Liver (tissue), 9 donors: ENCODE results near the gene ABHD2. TPM values are rescaled to one million over a fixed set of nuclear protein-coding genes. Genes with fewer than 3 reads are reported as not detected.

ENCODE experiments used
- DNase-seq: peaks from one replicate; pipeline ENCODE4 v3.0.0-alpha.2; 2017; ENCODE audit warnings: low spot score
- H3K27ac ChIP-seq, 2 donors: one replicate each; pipeline ENCODE4 v1.7.0; 2013; ENCODE audit warnings: inconsistent platforms in 2 of 2, low read length in 2 of 2, control low read depth in 1 of 2, low read depth in 1 of 2, mild to moderate bottlenecking in 1 of 2
- H3K27me3 ChIP-seq, 4 donors: one replicate each; pipeline versions ENCODE4 v1.6.1 to v1.7.0; 2013; ENCODE audit warnings: low read length in 3 of 4, inconsistent platforms in 1 of 4, mild to moderate bottlenecking in 1 of 4, moderate library complexity in 1 of 4; ENCODE audit not compliant: control insufficient read depth in 4 of 4, insufficient read depth in 4 of 4
- H3K36me3 ChIP-seq, 4 donors: one replicate each; pipeline versions ENCODE4 v1.6.1 to v1.7.0; 2013; ENCODE audit warnings: low read length in 3 of 4, mild to moderate bottlenecking in 3 of 4, low read depth in 1 of 4, moderate library complexity in 1 of 4; ENCODE audit not compliant: control insufficient read depth in 4 of 4, insufficient read depth in 3 of 4
- H3K4me1 ChIP-seq, 4 donors: one replicate each; pipeline versions ENCODE4 v1.6.1 to v1.7.0; 2013; ENCODE audit warnings: low read length in 3 of 4, mild to moderate bottlenecking in 3 of 4, moderate library complexity in 1 of 4; ENCODE audit not compliant: control insufficient read depth in 4 of 4, insufficient read depth in 4 of 4
- H3K4me3 ChIP-seq, 3 donors: one replicate each; pipeline versions ENCODE4 v1.6.1 to v1.7.0; 2013; ENCODE audit warnings: low read length in 3 of 3, control low read depth in 1 of 3, low read depth in 1 of 3, mild to moderate bottlenecking in 1 of 3
- H3K9ac ChIP-seq, 2 donors: one replicate each; pipeline ENCODE4 v1.7.0; 2013; ENCODE audit warnings: low read length in 2 of 2, mild to moderate bottlenecking in 2 of 2, moderate library complexity in 2 of 2, control low read depth in 1 of 2, low read depth in 1 of 2
- H3K9me3 ChIP-seq, 4 donors: one replicate each; pipeline versions ENCODE4 v1.6.1 to v1.7.0; 2013; ENCODE audit warnings: low read length in 3 of 4; ENCODE audit not compliant: control insufficient read depth in 4 of 4
- EGR1 ChIP-seq, 2 donors: IDR thresholded peaks; 2 replicates each; pipeline ENCODE4 v1.6.1; 2016 to 2018; ENCODE audit warnings: antibody characterized with exemption in 2 of 2, low read depth in 2 of 2
- FOXA2 ChIP-seq: IDR thresholded peaks from 2 replicates; pipeline ENCODE4 v1.6.1; 2016; ENCODE audit warnings: antibody characterized with exemption
- GABPA ChIP-seq, 2 donors: IDR thresholded peaks in 1 of 2; conservative IDR thresholded peaks in 1 of 2; 2 replicates each; pipeline ENCODE4 v1.6.1; 2016; ENCODE audit warnings: antibody characterized with exemption in 2 of 2, mild to moderate bottlenecking in 1 of 2, moderate library complexity in 1 of 2
- HNF4G ChIP-seq: IDR thresholded peaks from 2 replicates; pipeline ENCODE4 v1.6.1; 2016; ENCODE audit warnings: antibody characterized with exemption
- RAD21 ChIP-seq, 2 donors: IDR thresholded peaks; 2 replicates each; pipeline ENCODE4 v1.6.1; 2016; ENCODE audit warnings: antibody characterized with exemption in 2 of 2, mild to moderate bottlenecking in 2 of 2
- RXRA ChIP-seq, 2 donors: IDR thresholded peaks; 2 replicates each; pipeline ENCODE4 v1.6.1; 2017 to 2018; ENCODE audit warnings: antibody characterized with exemption in 2 of 2, mild to moderate bottlenecking in 1 of 2
- SP1 ChIP-seq: IDR thresholded peaks from 2 replicates; pipeline ENCODE4 v1.6.1; 2018; ENCODE audit warnings: antibody characterized with exemption, mild to moderate bottlenecking
- TAF1 ChIP-seq: conservative IDR thresholded peaks from 2 replicates; pipeline ENCODE4 v1.6.1; 2016; ENCODE audit warnings: antibody characterized with exemption, mild to moderate bottlenecking
- YY1 ChIP-seq: IDR thresholded peaks from 2 replicates; pipeline ENCODE4 v1.6.1; 2016; ENCODE audit warnings: antibody characterized with exemption, mild to moderate bottlenecking
- WGBS: extraction: QIAGEN DNeasy Blood & Tissue Kit; methylation state at CpG from one replicate; pipeline ENCODE4 v1.1.7; 2013; 5-methylcytosine and 5-hydroxymethylcytosine counted together
- polyA plus RNA-seq, 2 donors: library from polyadenylated mRNA; stranded (reverse) in 1 of 2; unstranded in 1 of 2; fragments of 200-250 nt in 1 of 2; fragments of >200 nt in 1 of 2; fragmentation: Nextera tagmentation in 1 of 2; extraction: Ambion mirVana in 1 of 2; gene quantifications; one replicate each; pipeline versions ENCODE4 v1.2.1 to v1.2.3, GENCODE V29; 2013 to 2015
- total RNA-seq, 2 donors: library from RNA; depleted of rRNA; stranded (reverse); fragments of >200 nt; gene quantifications; one replicate each; pipeline ENCODE4 v1.2.3, GENCODE V29; 2014
- TF ChIP-seq, protein P1 (sequence below): IDR thresholded peaks from 2 replicates; pipeline ENCODE4 v1.6.1; 2016; ENCODE audit warnings: antibody characterized with exemption, mild to moderate bottlenecking
- TF ChIP-seq, protein P2 (sequence below): IDR thresholded peaks from 2 replicates; pipeline ENCODE4 v1.6.1; 2016; ENCODE audit warnings: antibody characterized with exemption
- TF ChIP-seq, protein P3 (sequence below): fragments of 150-350 bp; IDR thresholded peaks from 2 replicates; pipeline ENCODE4 v1.5.1; 2017; ENCODE audit warnings: improper control_type of control experiment, low read depth, low read length; ENCODE audit not compliant: missing input control
- TF ChIP-seq, protein P4 (sequence below): IDR thresholded peaks from 2 replicates; pipeline ENCODE4 v1.6.1; 2016; ENCODE audit warnings: antibody characterized with exemption
- donor health status: healthy.
- donor health status: healthy.
- donor health status: healthy.
- donor health status: healthy.
- donor health status: healthy.

Gene ABHD2
- total and polyA plus RNA-seq, 4 donors = 34.6 to 663 (median 65.1) TPM

DNA sequence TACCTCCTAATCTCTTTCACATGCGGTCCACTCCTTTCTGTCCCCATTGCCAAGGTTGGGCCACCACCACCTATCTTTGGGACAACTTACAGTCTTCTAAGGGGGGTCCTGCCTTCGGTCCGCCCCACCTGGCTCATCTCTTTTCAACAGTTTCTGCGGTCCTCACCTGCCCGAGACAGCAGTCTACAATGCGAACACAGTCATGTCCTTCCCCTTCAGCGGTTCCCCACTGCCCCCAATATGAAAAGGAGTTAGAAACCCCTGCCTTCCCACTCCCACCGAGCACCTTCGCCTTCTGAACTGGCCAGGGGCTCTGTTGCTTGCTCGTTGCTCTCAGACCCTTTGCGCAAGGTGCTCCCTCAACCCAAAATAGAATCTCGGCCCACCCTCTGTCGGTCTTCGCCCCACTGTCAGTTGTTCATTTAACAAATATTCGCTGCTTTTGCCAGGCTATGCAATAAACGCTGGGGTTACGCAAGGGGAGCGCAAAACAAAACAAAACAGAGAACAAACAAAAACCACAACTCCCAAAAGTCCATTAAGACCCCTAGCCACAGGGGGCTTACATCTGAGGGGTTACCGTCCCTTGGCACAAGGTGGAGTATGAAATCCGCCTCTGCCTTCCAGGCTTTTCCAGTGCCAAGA, 154.9 kb downstream of the ABHD2 start:
- Histone ChIP-seq H3K4me3 (peak overlapping the region; percentile 59 to 97 (median 75)), H3K9ac (peak overlapping the region; percentile 88 to 91), H3K27me3 (no peaks in the 10 kb centered on the region), H3K27ac (peak overlapping the region; percentile 86), H3K9me3 (no peaks in the 10 kb centered on the region), H3K4me1 (peaks cover 0 to 16% (median 12%) of the 10 kb centered on the region in 4 donors), H3K36me3 (no peaks in the 10 kb centered on the region)
- 29% methylated on average over 20 of the region's 20 CpGs for WGBS
- TF ChIP-seq FOXA2 (no peak), RAD21 (IDR thresholded peaks at IDR 0.05) (no peak), HNF4G (no peak)
- no peak for DNase-seq

DNA sequence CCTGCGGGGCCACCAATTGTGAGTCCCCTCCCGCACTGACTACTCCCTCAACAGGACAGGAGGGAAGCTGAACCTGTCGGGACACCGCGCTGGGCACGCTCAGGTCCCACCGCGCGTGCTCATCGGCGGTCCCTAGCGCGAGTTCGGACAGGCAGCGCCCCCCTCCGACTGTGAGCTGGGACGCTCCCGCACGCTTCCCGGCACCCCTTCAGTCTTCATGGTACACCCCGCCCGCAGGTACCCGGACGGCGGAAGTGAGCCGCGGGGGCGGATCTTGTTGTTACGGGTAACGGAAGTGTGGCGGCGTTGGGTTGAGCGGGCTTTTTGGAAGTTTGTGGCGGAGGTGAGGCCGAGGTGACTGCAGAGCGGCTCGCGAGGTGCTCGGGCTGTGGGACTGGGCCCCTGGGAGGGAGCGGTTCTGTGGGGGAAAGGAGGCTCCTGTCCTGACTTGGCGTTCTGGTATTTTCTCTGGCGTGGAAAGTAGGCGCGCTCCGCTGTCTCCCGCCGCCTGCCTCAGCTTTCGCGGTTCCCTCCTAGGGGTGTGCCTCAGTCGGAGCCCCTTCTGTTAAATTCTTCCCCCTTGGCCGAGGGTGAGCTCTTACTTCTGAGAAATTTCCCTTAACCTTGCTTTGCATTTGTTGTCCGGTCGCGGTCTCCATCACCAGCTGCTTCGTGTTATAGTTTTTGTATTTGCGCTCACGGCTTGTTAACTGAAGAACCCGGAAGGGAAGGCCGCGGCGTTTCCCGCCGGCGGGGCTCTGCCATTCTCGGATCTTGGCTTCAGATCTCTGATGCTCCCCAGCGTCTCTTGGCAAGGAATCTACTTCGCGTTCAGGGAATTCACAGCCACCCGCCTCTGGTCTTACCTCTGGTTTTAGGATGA, 155.7 kb downstream of the ABHD2 start, which contains the start of gene FANCI:
Gene FANCI (plus strand): TSS at position 289 of the 883 bp plus-strand sequence. CDS start 3,669 bp downstream, outside the sequence.
- Histone ChIP-seq H3K4me3 (peak within 1 kb of the TSS; percentile 59 to 97 (median 75)), H3K4me1 (peaks cover 0 to 16% (median 12%) of the 10 kb centered on the region in 4 donors), H3K9me3 (no peaks in the 10 kb centered on the region), H3K36me3 (no peaks in the 10 kb centered on the region), H3K27ac (peak within 1 kb of the TSS; percentile 86), H3K9ac (peak within 1 kb of the TSS; percentile 88 to 91), H3K27me3 (no peaks in the 10 kb centered on the region)
- TF ChIP-seq RXRA (IDR thresholded peaks at IDR 0.05) = peak in 1 of 2 donors; percentile 51
- TF ChIP-seq FOXA2 = no peak
- peak; percentile 89 to 97 for TF ChIP-seq GABPA (IDR thresholded peaks at IDR 0.05 in 1 of 2, conservative IDR thresholded peaks at IDR 0.05 in 1 of 2)
- TF ChIP-seq, protein P1, sequence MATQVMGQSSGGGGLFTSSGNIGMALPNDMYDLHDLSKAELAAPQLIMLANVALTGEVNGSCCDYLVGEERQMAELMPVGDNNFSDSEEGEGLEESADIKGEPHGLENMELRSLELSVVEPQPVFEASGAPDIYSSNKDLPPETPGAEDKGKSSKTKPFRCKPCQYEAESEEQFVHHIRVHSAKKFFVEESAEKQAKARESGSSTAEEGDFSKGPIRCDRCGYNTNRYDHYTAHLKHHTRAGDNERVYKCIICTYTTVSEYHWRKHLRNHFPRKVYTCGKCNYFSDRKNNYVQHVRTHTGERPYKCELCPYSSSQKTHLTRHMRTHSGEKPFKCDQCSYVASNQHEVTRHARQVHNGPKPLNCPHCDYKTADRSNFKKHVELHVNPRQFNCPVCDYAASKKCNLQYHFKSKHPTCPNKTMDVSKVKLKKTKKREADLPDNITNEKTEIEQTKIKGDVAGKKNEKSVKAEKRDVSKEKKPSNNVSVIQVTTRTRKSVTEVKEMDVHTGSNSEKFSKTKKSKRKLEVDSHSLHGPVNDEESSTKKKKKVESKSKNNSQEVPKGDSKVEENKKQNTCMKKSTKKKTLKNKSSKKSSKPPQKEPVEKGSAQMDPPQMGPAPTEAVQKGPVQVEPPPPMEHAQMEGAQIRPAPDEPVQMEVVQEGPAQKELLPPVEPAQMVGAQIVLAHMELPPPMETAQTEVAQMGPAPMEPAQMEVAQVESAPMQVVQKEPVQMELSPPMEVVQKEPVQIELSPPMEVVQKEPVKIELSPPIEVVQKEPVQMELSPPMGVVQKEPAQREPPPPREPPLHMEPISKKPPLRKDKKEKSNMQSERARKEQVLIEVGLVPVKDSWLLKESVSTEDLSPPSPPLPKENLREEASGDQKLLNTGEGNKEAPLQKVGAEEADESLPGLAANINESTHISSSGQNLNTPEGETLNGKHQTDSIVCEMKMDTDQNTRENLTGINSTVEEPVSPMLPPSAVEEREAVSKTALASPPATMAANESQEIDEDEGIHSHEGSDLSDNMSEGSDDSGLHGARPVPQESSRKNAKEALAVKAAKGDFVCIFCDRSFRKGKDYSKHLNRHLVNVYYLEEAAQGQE = no peak
- peak; percentile 72 for TF ChIP-seq YY1
- peak; percentile 51 for TF ChIP-seq TAF1
- peak; percentile 64 to 68 for TF ChIP-seq RAD21 (IDR thresholded peaks at IDR 0.05)
- peak; percentile 54 to 77 for TF ChIP-seq EGR1 (IDR thresholded peaks at IDR 0.05; ENCODE audit: low read depth in 2 of 2)
- peak; percentile 63 for TF ChIP-seq SP1
- TF ChIP-seq, protein P2, sequence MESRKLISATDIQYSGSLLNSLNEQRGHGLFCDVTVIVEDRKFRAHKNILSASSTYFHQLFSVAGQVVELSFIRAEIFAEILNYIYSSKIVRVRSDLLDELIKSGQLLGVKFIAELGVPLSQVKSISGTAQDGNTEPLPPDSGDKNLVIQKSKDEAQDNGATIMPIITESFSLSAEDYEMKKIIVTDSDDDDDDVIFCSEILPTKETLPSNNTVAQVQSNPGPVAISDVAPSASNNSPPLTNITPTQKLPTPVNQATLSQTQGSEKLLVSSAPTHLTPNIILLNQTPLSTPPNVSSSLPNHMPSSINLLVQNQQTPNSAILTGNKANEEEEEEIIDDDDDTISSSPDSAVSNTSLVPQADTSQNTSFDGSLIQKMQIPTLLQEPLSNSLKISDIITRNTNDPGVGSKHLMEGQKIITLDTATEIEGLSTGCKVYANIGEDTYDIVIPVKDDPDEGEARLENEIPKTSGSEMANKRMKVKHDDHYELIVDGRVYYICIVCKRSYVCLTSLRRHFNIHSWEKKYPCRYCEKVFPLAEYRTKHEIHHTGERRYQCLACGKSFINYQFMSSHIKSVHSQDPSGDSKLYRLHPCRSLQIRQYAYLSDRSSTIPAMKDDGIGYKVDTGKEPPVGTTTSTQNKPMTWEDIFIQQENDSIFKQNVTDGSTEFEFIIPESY = no peak
- TF ChIP-seq, protein P3, sequence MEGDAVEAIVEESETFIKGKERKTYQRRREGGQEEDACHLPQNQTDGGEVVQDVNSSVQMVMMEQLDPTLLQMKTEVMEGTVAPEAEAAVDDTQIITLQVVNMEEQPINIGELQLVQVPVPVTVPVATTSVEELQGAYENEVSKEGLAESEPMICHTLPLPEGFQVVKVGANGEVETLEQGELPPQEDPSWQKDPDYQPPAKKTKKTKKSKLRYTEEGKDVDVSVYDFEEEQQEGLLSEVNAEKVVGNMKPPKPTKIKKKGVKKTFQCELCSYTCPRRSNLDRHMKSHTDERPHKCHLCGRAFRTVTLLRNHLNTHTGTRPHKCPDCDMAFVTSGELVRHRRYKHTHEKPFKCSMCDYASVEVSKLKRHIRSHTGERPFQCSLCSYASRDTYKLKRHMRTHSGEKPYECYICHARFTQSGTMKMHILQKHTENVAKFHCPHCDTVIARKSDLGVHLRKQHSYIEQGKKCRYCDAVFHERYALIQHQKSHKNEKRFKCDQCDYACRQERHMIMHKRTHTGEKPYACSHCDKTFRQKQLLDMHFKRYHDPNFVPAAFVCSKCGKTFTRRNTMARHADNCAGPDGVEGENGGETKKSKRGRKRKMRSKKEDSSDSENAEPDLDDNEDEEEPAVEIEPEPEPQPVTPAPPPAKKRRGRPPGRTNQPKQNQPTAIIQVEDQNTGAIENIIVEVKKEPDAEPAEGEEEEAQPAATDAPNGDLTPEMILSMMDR = peak; percentile 23
- TF ChIP-seq, protein P4, sequence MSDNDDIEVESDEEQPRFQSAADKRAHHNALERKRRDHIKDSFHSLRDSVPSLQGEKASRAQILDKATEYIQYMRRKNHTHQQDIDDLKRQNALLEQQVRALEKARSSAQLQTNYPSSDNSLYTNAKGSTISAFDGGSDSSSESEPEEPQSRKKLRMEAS = peak; percentile 94
- under 1% methylated on average over 69 of the region's 69 CpGs for WGBS
- peak; percentile 97 for DNase-seq
